Measurements from ENCODE around the gene CFAP77. TPM values are rescaled to one million over a fixed set of nuclear protein-coding genes. Genes with fewer than 3 reads are reported as not detected.
A peak's percentile ranks its signal among the peaks of the same experiment; 100 is the strongest.
"Not testable (repeated sequence)": the region's sequence is repeated elsewhere in the genome, so short reads cannot be mapped to it uniquely, and the experiment has no call there.

The CFAP77 gene
- polyA plus RNA-seq, 2 donors = not detected

GRCh38 chr9:132378416-132378815 is 31.6 kb upstream of the CFAP77 start:
- H3K36me3 ChIP-seq (ENCODE audit: control insufficient read depth in 2 of 2, insufficient read depth in 2 of 2, low read length in 1 of 2) = peaks cover 2 to 33% of the 10 kb centered on the region in 2 donors
- not testable (repeated sequence) for H3K4me1 ChIP-seq (ENCODE audit: control insufficient read depth in 2 of 2, insufficient read depth in 2 of 2, low read length in 1 of 2); H3K9me3 ChIP-seq (ENCODE audit: control insufficient read depth in 2 of 2, insufficient read depth in 1 of 2, low read depth in 1 of 2, low read length in 1 of 2); H3K27ac ChIP-seq (ENCODE audit: low read depth in 2 of 2, low read length in 1 of 2); H3K4me3 ChIP-seq (ENCODE audit: low read depth in 1 of 2, low read length in 2 of 2); H3K27me3 ChIP-seq (ENCODE audit: control insufficient read depth in 1 of 2, insufficient read depth in 2 of 2, low read length in 2 of 2)
- 90 to 98% methylated on average over 3 of the region's 3 CpGs for WGBS, 2 donors

GRCh38 chr9:132381966-132382541 is 28.0 kb upstream of the CFAP77 start:
- Histone ChIP-seq H3K36me3 (ENCODE audit: control insufficient read depth in 2 of 2, insufficient read depth in 2 of 2, low read length in 1 of 2) (peaks cover 11 to 37% of the 10 kb centered on the region in 2 donors), H3K4me1 (ENCODE audit: control insufficient read depth in 2 of 2, insufficient read depth in 2 of 2, low read length in 1 of 2) (no peaks in the 10 kb centered on the region), H3K27me3 (ENCODE audit: control insufficient read depth in 1 of 2, insufficient read depth in 2 of 2, low read length in 2 of 2) (no peaks in the 10 kb centered on the region), H3K27ac (ENCODE audit: low read depth in 2 of 2, low read length in 1 of 2) (no peak overlapping the region), H3K4me3 (ENCODE audit: low read depth in 1 of 2, low read length in 2 of 2) (no peak overlapping the region), H3K9me3 (ENCODE audit: control insufficient read depth in 2 of 2, insufficient read depth in 1 of 2, low read depth in 1 of 2, low read length in 1 of 2) (peaks cover 0 to 8% of the 10 kb centered on the region in 2 donors)
- 86 to 88% methylated on average over 9 of the region's 9 CpGs for WGBS, 2 donors

DNA sequence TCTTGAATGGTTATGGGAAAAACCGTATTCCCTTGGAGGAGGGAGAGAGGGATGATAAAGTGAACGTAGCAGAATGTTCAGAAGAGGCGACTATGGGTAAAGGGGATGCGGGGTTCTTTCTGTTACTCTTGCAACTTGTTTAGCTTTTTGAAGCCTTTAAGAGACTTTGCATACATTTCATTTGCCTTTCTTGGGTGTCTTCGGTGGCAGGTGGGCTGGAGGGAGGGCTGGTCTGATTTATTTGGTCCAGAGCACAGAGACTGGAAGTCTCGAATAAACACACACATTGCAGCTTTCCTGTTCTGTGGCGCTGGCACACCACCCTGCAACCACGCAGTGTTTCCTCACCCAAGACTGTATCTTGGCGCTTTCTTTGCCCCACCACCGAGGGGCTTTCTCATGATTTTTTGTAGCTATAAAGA is 26.5 kb upstream of the CFAP77 start:
- Histone ChIP-seq H3K27me3 (ENCODE audit: control insufficient read depth in 1 of 2, insufficient read depth in 2 of 2, low read length in 2 of 2) (no peaks in the 10 kb centered on the region), H3K36me3 (ENCODE audit: control insufficient read depth in 2 of 2, insufficient read depth in 2 of 2, low read length in 1 of 2) (peaks cover 11 to 31% of the 10 kb centered on the region in 2 donors)
- 86 to 87% methylated on average over 10 of the region's 10 CpGs for WGBS, 2 donors

GRCh38 chr9:132384376-132384775 is 25.6 kb upstream of the CFAP77 start:
- no peak overlapping the region for H3K4me3 ChIP-seq (ENCODE audit: low read depth in 1 of 2, low read length in 2 of 2)
- H3K27me3 ChIP-seq (ENCODE audit: control insufficient read depth in 1 of 2, insufficient read depth in 2 of 2, low read length in 2 of 2) = no peaks in the 10 kb centered on the region
- no peaks in the 10 kb centered on the region for H3K4me1 ChIP-seq (ENCODE audit: control insufficient read depth in 2 of 2, insufficient read depth in 2 of 2, low read length in 1 of 2)
- WGBS, 2 donors = 93 to 94% methylated on average over 8 of the region's 8 CpGs
- H3K9me3 ChIP-seq (ENCODE audit: control insufficient read depth in 2 of 2, insufficient read depth in 1 of 2, low read depth in 1 of 2, low read length in 1 of 2) = peaks cover 0 to 2% of the 10 kb centered on the region in 2 donors
- H3K36me3 ChIP-seq (ENCODE audit: control insufficient read depth in 2 of 2, insufficient read depth in 2 of 2, low read length in 1 of 2) = peaks cover 11 to 27% of the 10 kb centered on the region in 2 donors
- H3K27ac ChIP-seq (ENCODE audit: low read depth in 2 of 2, low read length in 1 of 2) = no peak overlapping the region

More for the DNA sequence above, 26.5 kb upstream of the CFAP77 start:
- H3K9me3 ChIP-seq (ENCODE audit: control insufficient read depth in 2 of 2, insufficient read depth in 1 of 2, low read depth in 1 of 2, low read length in 1 of 2) = peaks cover 0 to 3% of the 10 kb centered on the region in 2 donors
- H3K4me1 ChIP-seq (ENCODE audit: control insufficient read depth in 2 of 2, insufficient read depth in 2 of 2, low read length in 1 of 2) = no peaks in the 10 kb centered on the region
- peak overlapping the region in 1 of 2 donors; percentile 4 for H3K27ac ChIP-seq (ENCODE audit: low read depth in 2 of 2, low read length in 1 of 2)
- no peak overlapping the region for H3K4me3 ChIP-seq (ENCODE audit: low read depth in 1 of 2, low read length in 2 of 2)

- WGBS, 2 donors = 91 to 94% methylated on average over 7 of the region's 7 CpGs
- Histone ChIP-seq H3K27me3 (ENCODE audit: control insufficient read depth in 1 of 2, insufficient read depth in 2 of 2, low read length in 2 of 2) (no peaks in the 10 kb centered on the region), H3K9me3 (ENCODE audit: control insufficient read depth in 2 of 2, insufficient read depth in 1 of 2, low read depth in 1 of 2, low read length in 1 of 2) (no peaks in the 10 kb centered on the region), H3K36me3 (ENCODE audit: control insufficient read depth in 2 of 2, insufficient read depth in 2 of 2, low read length in 1 of 2) (peaks cover 24 to 35% of the 10 kb centered on the region in 2 donors), H3K4me1 (ENCODE audit: control insufficient read depth in 2 of 2, insufficient read depth in 2 of 2, low read length in 1 of 2) (no peaks in the 10 kb centered on the region), H3K4me3 (ENCODE audit: low read depth in 1 of 2, low read length in 2 of 2) (no peak overlapping the region), H3K27ac (ENCODE audit: low read depth in 2 of 2, low read length in 1 of 2) (no peak overlapping the region)
Measured at GRCh38 chr9:132387133-132387532, 22.9 kb upstream of the CFAP77 start.

DNA sequence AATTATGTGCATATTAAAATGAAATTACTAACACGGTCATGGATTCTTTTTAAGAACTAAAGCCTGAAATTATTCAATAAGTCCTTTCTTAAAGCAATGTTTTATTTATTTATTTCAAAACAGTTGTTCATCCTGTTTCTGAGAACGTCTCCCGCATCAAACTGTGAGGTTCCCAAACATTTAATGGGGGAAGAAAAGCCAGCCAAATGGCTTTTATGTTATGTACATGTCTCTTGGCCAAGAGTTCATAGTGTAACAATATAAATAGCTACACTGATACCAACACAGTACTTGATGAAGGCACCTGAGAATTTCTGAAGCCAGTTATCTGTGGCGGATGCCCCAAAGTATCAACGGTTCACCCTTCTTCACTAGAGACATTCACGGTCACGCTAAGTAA is 19.0 kb upstream of the CFAP77 start:
- no peaks in the 10 kb centered on the region for H3K4me1 ChIP-seq (ENCODE audit: control insufficient read depth in 2 of 2, insufficient read depth in 2 of 2, low read length in 1 of 2)
- WGBS, 2 donors = 75 to 79% methylated on average over 7 of the region's 7 CpGs
- no peaks in the 10 kb centered on the region for H3K9me3 ChIP-seq (ENCODE audit: control insufficient read depth in 2 of 2, insufficient read depth in 1 of 2, low read depth in 1 of 2, low read length in 1 of 2)
- no peak overlapping the region for H3K27ac ChIP-seq (ENCODE audit: low read depth in 2 of 2, low read length in 1 of 2)
- H3K4me3 ChIP-seq (ENCODE audit: low read depth in 1 of 2, low read length in 2 of 2) = no peak overlapping the region
- H3K27me3 ChIP-seq (ENCODE audit: control insufficient read depth in 1 of 2, insufficient read depth in 2 of 2, low read length in 2 of 2) = no peaks in the 10 kb centered on the region
- H3K36me3 ChIP-seq (ENCODE audit: control insufficient read depth in 2 of 2, insufficient read depth in 2 of 2, low read length in 1 of 2) = peaks cover 24 to 39% of the 10 kb centered on the region in 2 donors

DNA sequence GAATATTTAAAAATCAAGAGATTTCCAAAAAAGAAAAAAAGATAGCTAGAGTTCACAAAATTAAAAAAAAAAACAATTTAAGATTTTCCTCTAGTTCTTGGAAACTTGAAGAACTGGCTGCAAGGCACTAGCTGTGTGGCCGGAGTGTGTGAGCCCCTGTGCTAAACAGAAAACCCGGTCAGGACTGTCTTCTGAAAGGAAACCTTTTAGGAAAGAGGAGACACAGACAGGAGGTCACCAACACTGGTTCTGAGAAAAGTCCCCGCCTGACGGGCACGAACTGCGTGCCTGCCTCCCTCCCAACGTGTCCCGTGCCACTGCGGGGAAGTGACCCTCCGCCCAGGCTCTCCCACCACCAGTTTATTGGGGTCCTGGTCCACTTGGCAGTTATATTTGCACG is 18.6 kb upstream of the CFAP77 start:
- H3K4me1 ChIP-seq (ENCODE audit: control insufficient read depth in 2 of 2, insufficient read depth in 2 of 2, low read length in 1 of 2) = no peaks in the 10 kb centered on the region
- H3K4me3 ChIP-seq (ENCODE audit: low read depth in 1 of 2, low read length in 2 of 2) = no peak overlapping the region
- H3K27ac ChIP-seq (ENCODE audit: low read depth in 2 of 2, low read length in 1 of 2) = no peak overlapping the region
- H3K9me3 ChIP-seq (ENCODE audit: control insufficient read depth in 2 of 2, insufficient read depth in 1 of 2, low read depth in 1 of 2, low read length in 1 of 2) = no peaks in the 10 kb centered on the region
- peaks cover 25 to 40% of the 10 kb centered on the region in 2 donors for H3K36me3 ChIP-seq (ENCODE audit: control insufficient read depth in 2 of 2, insufficient read depth in 2 of 2, low read length in 1 of 2)
- WGBS, 2 donors = 92 to 93% methylated on average over 11 of the region's 11 CpGs
- H3K27me3 ChIP-seq (ENCODE audit: control insufficient read depth in 1 of 2, insufficient read depth in 2 of 2, low read length in 2 of 2) = no peaks in the 10 kb centered on the region

DNA sequence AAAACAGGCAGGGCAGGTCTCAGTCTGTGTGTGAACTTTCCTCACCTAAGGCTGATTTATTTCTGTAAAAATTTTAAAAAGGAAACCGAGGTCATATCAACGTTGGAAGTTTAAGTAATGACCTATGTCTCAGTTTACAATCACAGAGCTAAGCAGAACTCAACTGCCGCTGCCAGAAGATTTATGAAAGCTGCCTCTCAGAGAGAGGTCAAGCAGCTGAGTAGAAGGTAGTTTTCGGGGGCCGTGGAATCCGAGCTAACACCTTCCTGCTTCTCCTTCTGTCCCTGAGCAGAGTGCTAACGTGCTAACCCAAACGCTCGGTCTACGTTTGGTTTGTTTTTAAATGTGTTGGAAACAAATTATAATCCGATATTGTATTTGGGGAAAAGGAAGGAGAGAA is 14.5 kb upstream of the CFAP77 start:
- H3K9me3 ChIP-seq (ENCODE audit: control insufficient read depth in 2 of 2, insufficient read depth in 1 of 2, low read depth in 1 of 2, low read length in 1 of 2) = no peaks in the 10 kb centered on the region
- no peak overlapping the region for H3K27ac ChIP-seq (ENCODE audit: low read depth in 2 of 2, low read length in 1 of 2)
- no peaks in the 10 kb centered on the region for H3K27me3 ChIP-seq (ENCODE audit: control insufficient read depth in 1 of 2, insufficient read depth in 2 of 2, low read length in 2 of 2)
- H3K36me3 ChIP-seq (ENCODE audit: control insufficient read depth in 2 of 2, insufficient read depth in 2 of 2, low read length in 1 of 2) = peaks cover 24 to 28% of the 10 kb centered on the region in 2 donors
- no peaks in the 10 kb centered on the region for H3K4me1 ChIP-seq (ENCODE audit: control insufficient read depth in 2 of 2, insufficient read depth in 2 of 2, low read length in 1 of 2)
- WGBS, 2 donors = 87 to 90% methylated on average over 11 of the region's 11 CpGs
- H3K4me3 ChIP-seq (ENCODE audit: low read depth in 1 of 2, low read length in 2 of 2) = no peak overlapping the region

- peaks cover 0 to 5% of the 10 kb centered on the region in 2 donors for H3K4me1 ChIP-seq (ENCODE audit: control insufficient read depth in 2 of 2, insufficient read depth in 2 of 2, low read length in 1 of 2)
- no peak overlapping the region for H3K27ac ChIP-seq (ENCODE audit: low read depth in 2 of 2, low read length in 1 of 2)
- no peaks in the 10 kb centered on the region for H3K27me3 ChIP-seq (ENCODE audit: control insufficient read depth in 1 of 2, insufficient read depth in 2 of 2, low read length in 2 of 2)
- no peak overlapping the region for H3K4me3 ChIP-seq (ENCODE audit: low read depth in 1 of 2, low read length in 2 of 2)
- peaks cover 6 to 9% of the 10 kb centered on the region in 2 donors for H3K36me3 ChIP-seq (ENCODE audit: control insufficient read depth in 2 of 2, insufficient read depth in 2 of 2, low read length in 1 of 2)
- H3K9me3 ChIP-seq (ENCODE audit: control insufficient read depth in 2 of 2, insufficient read depth in 1 of 2, low read depth in 1 of 2, low read length in 1 of 2) = no peaks in the 10 kb centered on the region
- WGBS, 2 donors = 95 to 96% methylated on average over 4 of the region's 4 CpGs
Measured at GRCh38 chr9:132401824-132402223, 8.2 kb upstream of the CFAP77 start.

DNA sequence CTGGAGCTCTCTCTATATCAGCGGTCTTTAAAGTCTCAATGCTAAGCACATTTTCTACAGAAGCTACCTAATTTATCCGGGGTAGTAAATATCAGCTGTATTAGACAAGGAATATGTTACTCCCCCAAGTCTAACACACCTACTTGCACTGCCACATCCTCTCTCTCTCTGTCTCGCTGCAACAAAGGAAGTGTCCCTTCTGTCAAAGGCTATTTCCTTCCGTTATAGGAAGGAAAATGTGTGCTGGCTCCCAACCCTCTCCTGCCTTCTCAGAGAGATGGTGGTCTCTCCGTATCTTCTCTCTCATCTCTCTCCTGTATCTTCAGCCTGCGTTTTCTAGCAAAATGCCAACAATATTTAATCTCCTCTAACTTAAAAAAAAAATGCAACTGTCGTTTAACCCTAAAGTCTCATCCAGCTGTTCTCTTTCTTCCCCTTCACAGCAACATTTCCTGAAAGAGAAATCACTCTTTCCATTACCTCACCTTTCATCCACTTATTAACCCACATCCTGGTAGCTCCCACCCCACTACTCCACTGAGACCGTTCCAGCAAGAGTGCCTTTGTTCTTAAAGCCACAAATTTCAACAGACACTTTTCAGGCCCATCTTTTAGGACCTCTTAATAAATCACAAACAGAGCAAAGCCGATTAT is 5.7 kb upstream of the CFAP77 start:
- no peak overlapping the region for H3K4me3 ChIP-seq (ENCODE audit: low read depth in 1 of 2, low read length in 2 of 2)
- WGBS, 2 donors = 58% methylated on average over 9 of the region's 9 CpGs
- H3K9me3 ChIP-seq (ENCODE audit: control insufficient read depth in 2 of 2, insufficient read depth in 1 of 2, low read depth in 1 of 2, low read length in 1 of 2) = no peaks in the 10 kb centered on the region
- H3K36me3 ChIP-seq (ENCODE audit: control insufficient read depth in 2 of 2, insufficient read depth in 2 of 2, low read length in 1 of 2) = peaks cover 0 to 9% of the 10 kb centered on the region in 2 donors
- no peak overlapping the region for H3K27ac ChIP-seq (ENCODE audit: low read depth in 2 of 2, low read length in 1 of 2)
- H3K4me1 ChIP-seq (ENCODE audit: control insufficient read depth in 2 of 2, insufficient read depth in 2 of 2, low read length in 1 of 2) = peaks cover 3 to 5% of the 10 kb centered on the region in 2 donors
- H3K27me3 ChIP-seq (ENCODE audit: control insufficient read depth in 1 of 2, insufficient read depth in 2 of 2, low read length in 2 of 2) = no peaks in the 10 kb centered on the region
